Neural progenitor cell (in vitro differentiated cells): ENCODE results near the gene KRTAP5-9. TPM values are rescaled to one million over a fixed set of nuclear protein-coding genes. Genes with fewer than 3 reads are reported as not detected.
A peak's percentile ranks its signal among the peaks of the same experiment; 100 is the strongest.
"Not testable (repeated sequence)": the region's sequence is repeated elsewhere in the genome, so short reads cannot be mapped to it uniquely, and the experiment has no call there.

Experiments
- DNase-seq: peaks from one replicate; pipeline ENCODE4 v3.0.0-alpha.2; 2016; ENCODE audit warnings: low spot score
- H2AFZ ChIP-seq: fragments of 200-600 bp; sonication (generic); replicated peaks from 2 replicates; pipeline ENCODE4 v1.6.1; 2016; ENCODE audit warnings: antibody characterized with exemption
- H3F3A ChIP-seq: fragments of 200-600 bp; sonication (generic); 2 replicates; pipeline ENCODE4 v1.6.1; 2016; ENCODE audit warnings: antibody characterized with exemption, low read depth
- H3K27ac ChIP-seq: fragments of 200-600 bp; sonication (generic); 2 replicates; pipeline ENCODE4 v1.5.1; 2016; ENCODE audit warnings: mild to moderate bottlenecking
- H3K27me3 ChIP-seq: fragments of 200-600 bp; sonication (generic); 2 replicates; pipeline ENCODE4 v1.6.1; 2016; ENCODE audit warnings: mild to moderate bottlenecking, moderate library complexity
- H3K36me3 ChIP-seq: fragments of 200-600 bp; sonication (generic); 2 replicates; pipeline ENCODE4 v1.5.1; 2016
- H3K4me1 ChIP-seq: fragments of 200-600 bp; sonication (generic); 2 replicates; pipeline ENCODE4 v1.6.1; 2016; ENCODE audit warnings: mixed run types
- H3K4me2 ChIP-seq: fragments of 200-600 bp; sonication (generic); 2 replicates; pipeline ENCODE4 v1.6.1; 2016
- H3K4me3 ChIP-seq: fragments of 200-600 bp; sonication (generic); 2 replicates; pipeline ENCODE4 v1.5.1; 2016
- H3K79me2 ChIP-seq: fragments of 200-600 bp; sonication (generic); 2 replicates; pipeline ENCODE4 v1.6.1; 2016; ENCODE audit warnings: low read depth
- H3K9ac ChIP-seq: fragments of 200-600 bp; sonication (generic); 2 replicates; pipeline ENCODE4 v1.6.1; 2016
- H3K9me3 ChIP-seq: fragments of 200-600 bp; sonication (generic); 2 replicates; pipeline ENCODE4 v1.5.1; 2016; ENCODE audit warnings: low read depth
- H4K20me1 ChIP-seq: fragments of 200-600 bp; sonication (generic); 2 replicates; pipeline ENCODE4 v1.6.1; 2016; ENCODE audit warnings: low read depth
- H3K27ac Mint-ChIP-seq: 3 replicates; pipeline ENCODE4 v1.8.0; 2021; ENCODE audit warnings: mixed read lengths
- H3K27me3 Mint-ChIP-seq: 2 replicates; pipeline ENCODE4 v1.8.0; 2022; ENCODE audit warnings: low read depth, mild to moderate bottlenecking, inconsistent platforms, moderate library complexity, mixed read lengths; ENCODE audit not compliant: insufficient read depth
- H3K36me3 Mint-ChIP-seq: 3 replicates; pipeline ENCODE4 v1.8.0; 2021; ENCODE audit warnings: mixed read lengths
- H3K4me1 Mint-ChIP-seq: 3 replicates; pipeline ENCODE4 v1.8.0; 2021; ENCODE audit warnings: mixed read lengths
- H3K4me3 Mint-ChIP-seq: 3 replicates; pipeline ENCODE4 v1.8.0; 2021; ENCODE audit warnings: mild to moderate bottlenecking, moderate library complexity, mixed read lengths
- H3K9me3 Mint-ChIP-seq: 3 replicates; pipeline ENCODE4 v1.8.0; 2020; ENCODE audit warnings: mixed read lengths
- EZH2 ChIP-seq: fragments of 200-600 bp; sonication (generic); IDR thresholded peaks from 2 replicates; pipeline ENCODE4 v1.6.1; 2017; ENCODE audit warnings: antibody characterized with exemption, mild to moderate bottlenecking, moderate library complexity
- EZH2phosphoT487 ChIP-seq: fragments of 200-600 bp; sonication (generic); IDR thresholded peaks from 2 replicates; pipeline ENCODE4 v1.6.1; 2017; ENCODE audit warnings: antibody characterized with exemption
- total RNA-seq: library from RNA; depleted of rRNA; stranded (reverse); fragments of >200 nt; gene quantifications from 2 replicates; pipeline ENCODE4 v1.2.3, GENCODE V29; 2015; ENCODE audit warnings: low replicate concordance
- TF ChIP-seq, protein P1 (sequence below): fragments of 200-600 bp; sonication (generic); IDR thresholded peaks from 2 replicates; pipeline ENCODE4 v1.5.1; 2017; ENCODE audit warnings: antibody characterized with exemption, mild to moderate bottlenecking

KRTAP5-9 gene
- total RNA-seq, 1 donor from 2014 or later = not detected

DNA sequence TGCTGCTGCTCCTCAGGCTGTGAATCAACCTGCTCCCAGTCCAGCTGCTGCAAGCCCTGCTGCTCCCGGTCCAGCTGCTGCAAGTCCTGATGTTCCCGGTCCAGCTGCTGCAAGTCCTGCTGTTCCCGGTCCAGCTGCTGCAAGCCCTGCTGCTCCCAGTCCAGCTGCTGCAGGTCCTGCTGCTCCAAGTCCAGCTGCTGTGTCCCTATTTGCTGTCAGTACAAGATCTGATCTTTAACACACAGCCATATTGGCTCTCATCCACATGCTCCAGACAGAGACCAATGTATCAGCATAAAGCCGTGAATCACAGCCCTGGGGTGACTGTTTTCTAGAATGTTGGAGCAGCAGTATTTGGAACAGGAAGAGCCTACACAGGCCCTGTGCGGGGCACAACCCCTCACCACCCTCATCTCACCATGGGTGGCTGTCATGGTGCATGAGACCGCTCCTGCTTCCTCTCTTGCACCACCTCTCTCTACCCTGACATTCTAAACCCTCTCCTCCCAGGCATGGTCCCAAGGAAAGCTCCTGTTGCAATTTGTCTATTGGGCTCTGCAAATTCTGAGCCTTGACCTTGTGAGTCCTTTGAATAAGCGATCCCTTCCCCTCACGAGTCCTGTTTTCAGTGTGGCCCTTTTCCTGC, 20.6 kb downstream of the KRTAP5-9 start:
- DNase-seq = no peak

DNA sequence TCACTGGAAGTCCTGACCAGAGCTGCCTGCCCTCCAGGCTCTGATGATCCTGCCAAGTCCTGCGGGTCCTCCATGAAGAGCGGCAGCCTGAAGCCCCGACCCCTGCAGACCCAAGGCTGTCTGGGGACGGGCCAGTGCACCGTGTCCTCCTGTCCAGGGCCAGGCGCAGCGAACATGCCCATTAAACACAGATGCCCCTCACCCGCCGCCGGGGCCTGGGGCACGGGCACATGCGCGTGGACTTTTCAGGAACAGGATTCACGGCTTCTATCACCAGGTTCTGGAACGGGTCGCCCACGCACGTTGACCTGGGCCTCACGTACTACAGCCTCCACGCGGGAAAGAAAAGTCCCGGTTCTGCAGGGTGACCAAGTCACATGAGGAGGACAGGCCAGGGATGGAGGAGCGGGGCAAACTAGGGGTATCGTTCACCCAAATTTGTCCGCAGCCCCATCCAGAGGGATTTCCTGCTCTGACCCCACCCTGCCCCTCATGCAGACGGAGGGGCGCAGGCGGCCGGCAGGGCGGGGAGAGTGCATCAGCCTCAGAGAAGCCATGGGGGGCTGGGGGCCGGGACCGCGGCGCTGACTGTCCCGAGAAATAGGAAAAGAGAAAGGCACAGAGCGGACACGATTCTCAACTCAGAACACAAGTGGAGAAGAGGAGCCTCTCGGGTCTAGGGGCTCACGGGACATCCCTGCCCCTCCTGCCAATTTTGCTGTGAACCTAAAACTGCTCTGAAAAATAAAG, 23.1 kb downstream of the KRTAP5-9 start:
- DNase-seq = not testable (repeated sequence)

More for the DNA sequence above, 20.6 kb downstream of the KRTAP5-9 start:
- TF ChIP-seq, protein P1, sequence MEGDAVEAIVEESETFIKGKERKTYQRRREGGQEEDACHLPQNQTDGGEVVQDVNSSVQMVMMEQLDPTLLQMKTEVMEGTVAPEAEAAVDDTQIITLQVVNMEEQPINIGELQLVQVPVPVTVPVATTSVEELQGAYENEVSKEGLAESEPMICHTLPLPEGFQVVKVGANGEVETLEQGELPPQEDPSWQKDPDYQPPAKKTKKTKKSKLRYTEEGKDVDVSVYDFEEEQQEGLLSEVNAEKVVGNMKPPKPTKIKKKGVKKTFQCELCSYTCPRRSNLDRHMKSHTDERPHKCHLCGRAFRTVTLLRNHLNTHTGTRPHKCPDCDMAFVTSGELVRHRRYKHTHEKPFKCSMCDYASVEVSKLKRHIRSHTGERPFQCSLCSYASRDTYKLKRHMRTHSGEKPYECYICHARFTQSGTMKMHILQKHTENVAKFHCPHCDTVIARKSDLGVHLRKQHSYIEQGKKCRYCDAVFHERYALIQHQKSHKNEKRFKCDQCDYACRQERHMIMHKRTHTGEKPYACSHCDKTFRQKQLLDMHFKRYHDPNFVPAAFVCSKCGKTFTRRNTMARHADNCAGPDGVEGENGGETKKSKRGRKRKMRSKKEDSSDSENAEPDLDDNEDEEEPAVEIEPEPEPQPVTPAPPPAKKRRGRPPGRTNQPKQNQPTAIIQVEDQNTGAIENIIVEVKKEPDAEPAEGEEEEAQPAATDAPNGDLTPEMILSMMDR = no peak
- no peak for TF ChIP-seq EZH2phosphoT487
- no peak for TF ChIP-seq EZH2
- no peaks in the 10 kb centered on the region for H3K36me3 Mint-ChIP-seq
- H3F3A ChIP-seq = no peaks in the 10 kb centered on the region
- H2AFZ ChIP-seq = no peak overlapping the region
- H3K4me3 Mint-ChIP-seq = no peak overlapping the region
- H3K9ac ChIP-seq = no peak overlapping the region
- no peaks in the 10 kb centered on the region for H4K20me1 ChIP-seq
- no peaks in the 10 kb centered on the region for H3K9me3 ChIP-seq
- no peak overlapping the region for H3K27ac Mint-ChIP-seq
- no peaks in the 10 kb centered on the region for H3K36me3 ChIP-seq
- no peaks in the 10 kb centered on the region for H3K27me3 ChIP-seq
- H3K27me3 Mint-ChIP-seq = peaks cover 7% of the 10 kb centered on the region
- H3K9me3 Mint-ChIP-seq = peaks cover under 1% of the 10 kb centered on the region
- no peak overlapping the region for H3K4me3 ChIP-seq
- no peaks in the 10 kb centered on the region for H3K79me2 ChIP-seq
- H3K27ac ChIP-seq = no peak overlapping the region
- H3K4me2 ChIP-seq = no peak overlapping the region
- no peaks in the 10 kb centered on the region for H3K4me1 ChIP-seq
- peaks cover 41% of the 10 kb centered on the region for H3K4me1 Mint-ChIP-seq

DNA sequence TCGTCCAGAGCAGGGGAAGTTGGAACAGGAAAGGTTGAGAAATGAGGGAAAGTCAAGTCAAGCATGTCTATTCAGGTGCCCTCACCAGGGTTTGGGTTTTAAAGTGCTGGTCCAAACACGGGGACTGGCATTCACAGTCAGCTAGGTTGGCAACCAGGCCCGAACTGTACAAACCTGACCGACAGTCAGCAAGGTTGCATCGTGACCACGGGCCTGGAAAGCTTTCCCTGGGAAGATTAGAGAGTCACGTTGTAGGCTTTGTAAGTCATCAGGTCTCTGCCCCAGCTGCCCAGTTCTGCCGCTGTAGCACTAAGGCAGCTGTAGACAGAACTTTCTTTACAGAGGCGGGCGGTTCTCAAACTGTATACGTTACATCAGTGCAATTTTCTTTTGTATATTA, 24.6 kb downstream of the KRTAP5-9 start:
- no peak for TF ChIP-seq EZH2phosphoT487
- TF ChIP-seq, protein P1 = no peak
- no peak for TF ChIP-seq EZH2
- no peak for DNase-seq
- Histone ChIP-seq H3K79me2 (no peaks in the 10 kb centered on the region), H4K20me1 (no peaks in the 10 kb centered on the region), H3K27ac (no peak overlapping the region), H3K9ac (no peak overlapping the region), H3K4me1 (peaks cover 3% of the 10 kb centered on the region), H2AFZ (no peak overlapping the region), H3K36me3 (no peaks in the 10 kb centered on the region), H3K4me3 (no peak overlapping the region), H3K9me3 (no peaks in the 10 kb centered on the region), H3K27me3 (no peaks in the 10 kb centered on the region), H3F3A (no peaks in the 10 kb centered on the region), H3K4me2 (no peak overlapping the region)
- H3K9me3 Mint-ChIP-seq = no peaks in the 10 kb centered on the region
- H3K27me3 Mint-ChIP-seq = peaks cover 6% of the 10 kb centered on the region
- H3K36me3 Mint-ChIP-seq = no peaks in the 10 kb centered on the region
- no peak overlapping the region for H3K4me3 Mint-ChIP-seq
- peaks cover 14% of the 10 kb centered on the region for H3K4me1 Mint-ChIP-seq
- peak overlapping the region; percentile 9 for H3K27ac Mint-ChIP-seq

More for the DNA sequence above, 23.1 kb downstream of the KRTAP5-9 start:
- not testable (repeated sequence) for H3K4me3 ChIP-seq, H3K4me2 ChIP-seq, H3K4me3 Mint-ChIP-seq, H3K27me3 Mint-ChIP-seq, H4K20me1 ChIP-seq, H3K79me2 ChIP-seq, H3K4me1 ChIP-seq, H3K9me3 Mint-ChIP-seq, H3K9ac ChIP-seq, H3K27me3 ChIP-seq, H2AFZ ChIP-seq, H3F3A ChIP-seq, H3K27ac ChIP-seq, H3K27ac Mint-ChIP-seq, H3K9me3 ChIP-seq, H3K36me3 ChIP-seq, H3K36me3 Mint-ChIP-seq
- H3K4me1 Mint-ChIP-seq = peaks cover 29% of the 10 kb centered on the region

DNA sequence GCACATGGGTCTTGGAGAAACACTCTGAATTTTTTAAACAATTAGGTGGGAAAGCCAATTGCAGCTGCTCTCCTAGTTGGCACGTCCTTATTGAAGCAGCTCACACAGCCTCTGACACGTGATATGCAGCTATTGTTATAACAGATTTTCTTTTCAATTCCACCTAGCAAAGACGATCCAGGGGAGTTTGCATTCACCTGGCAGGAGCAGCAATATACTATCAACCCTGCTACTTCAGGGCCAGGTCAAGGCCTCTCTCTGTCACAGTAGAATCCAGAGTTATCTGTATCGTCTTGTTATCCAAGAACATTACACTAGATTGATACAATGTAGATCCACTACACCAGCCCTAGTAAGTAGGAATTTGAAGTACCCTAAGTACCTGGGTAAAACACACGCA, 26.2 kb downstream of the KRTAP5-9 start:
- Mint-ChIP-seq H3K27me3 (peaks cover 6% of the 10 kb centered on the region), H3K9me3 (no peaks in the 10 kb centered on the region), H3K4me1 (peaks cover 7% of the 10 kb centered on the region), H3K27ac (no peak overlapping the region), H3K4me3 (no peak overlapping the region), H3K36me3 (no peaks in the 10 kb centered on the region)
- Histone ChIP-seq H3F3A (no peaks in the 10 kb centered on the region), H3K9me3 (no peaks in the 10 kb centered on the region), H2AFZ (no peak overlapping the region), H3K9ac (no peak overlapping the region), H3K4me3 (no peak overlapping the region), H3K4me2 (no peak overlapping the region), H3K79me2 (no peaks in the 10 kb centered on the region), H3K27ac (no peak overlapping the region), H3K4me1 (peaks cover 3% of the 10 kb centered on the region), H3K27me3 (no peaks in the 10 kb centered on the region), H4K20me1 (no peaks in the 10 kb centered on the region), H3K36me3 (no peaks in the 10 kb centered on the region)
- DNase-seq = no peak
- no peak for TF ChIP-seq EZH2
- no peak for TF ChIP-seq EZH2phosphoT487
- TF ChIP-seq, protein P1 = no peak
